Esophagus muscularis mucosa (tissue), 4 donors: ENCODE measurements around the gene DOCK1. TPM values are rescaled to one million over a fixed set of nuclear protein-coding genes. Genes with fewer than 3 reads are reported as not detected.
A peak's percentile ranks its signal among the peaks of the same experiment; 100 is the strongest.

Experiments
- DNase-seq: peaks from one replicate; pipeline ENCODE4 v3.0.0-alpha.2; 2017; ENCODE audit errors: extremely low spot score
- H3K27ac ChIP-seq, 4 donors: fragments of 200-600 bp; sonication (generic); replicated peaks in 1 of 4; 1 replicate in 3 of 4; 2 replicates in 1 of 4; pipeline ENCODE4 v1.5.1; 2016 to 2019; ENCODE audit warnings: mild to moderate bottlenecking in 1 of 4
- H3K27me3 ChIP-seq, 4 donors: fragments of 200-600 bp; sonication (generic); one replicate each; pipeline versions ENCODE4 v1.5.1 to v1.6.0; 2016 to 2019
- H3K36me3 ChIP-seq, 4 donors: fragments of 200-600 bp; sonication (generic); one replicate each; pipeline ENCODE4 v1.5.1; 2016 to 2019
- H3K4me1 ChIP-seq, 4 donors: fragments of 200-600 bp; sonication (generic); one replicate each; pipeline ENCODE4 v1.5.1; 2016 to 2019
- H3K4me3 ChIP-seq, 4 donors: fragments of 200-600 bp; sonication (generic); 1 replicate in 2 of 4; 2 replicates in 2 of 4; pipeline ENCODE4 v1.5.1; 2016 to 2019; ENCODE audit warnings: mild to moderate bottlenecking in 4 of 4, moderate library complexity in 1 of 4
- H3K9me3 ChIP-seq, 4 donors: fragments of 200-600 bp; sonication (generic); 1 replicate in 3 of 4; 2 replicates in 1 of 4; pipeline ENCODE4 v1.5.1; 2016 to 2019
- EP300 ChIP-seq: sonication (generic); formaldehyde crosslinking; IDR thresholded peaks from one replicate; pipeline ENCODE4 v1.6.1; 2017; ENCODE audit warnings: antibody characterized with exemption
- POLR2A ChIP-seq: fragments of 450-650 bp; IDR thresholded peaks from one replicate; pipeline ENCODE4 v1.6.1; 2017; ENCODE audit warnings: antibody characterized with exemption, moderate library complexity, mild to moderate bottlenecking, low read depth
- POLR2AphosphoS5 ChIP-seq, 2 donors: sonication (generic); formaldehyde crosslinking; IDR thresholded peaks; one replicate each; pipeline ENCODE4 v1.6.1; 2017; ENCODE audit warnings: antibody characterized with exemption in 2 of 2
- WGBS: methylation state at CpG from one replicate; pipeline ENCODE4 v1.1.5; 2018; 5-methylcytosine and 5-hydroxymethylcytosine counted together
- intact Hi-C: fragments of 100-400 bp; cut with DNase I; formaldehyde crosslinking; loops from one replicate; pipeline ENCODE4 v1.15.1; 2023
- total RNA-seq, 4 donors: library from RNA; depleted of rRNA; stranded (reverse); fragments of >200 nt; gene quantifications; one replicate each; pipeline versions ENCODE4 v1.1.0 to v1.2.1, GENCODE V29; 2016
- TF ChIP-seq, protein P1 (sequence below), 3 experiments: fragments of 200-600 bp in 2 of 3; fragments of 450-650 bp in 1 of 3; sonication (generic) in 2 of 3; IDR thresholded peaks; one replicate each; pipeline ENCODE4 v1.5.1; 2017 to 2019; ENCODE audit warnings: antibody characterized with exemption in 3 of 3, mild to moderate bottlenecking in 2 of 3, moderate library complexity in 1 of 3

DOCK1 gene
- total RNA-seq, 4 donors from 2014 or later: 41.4 to 60.3 (median 55.3) TPM

- H3K4me3 ChIP-seq: peak overlapping the region; percentile 27 to 47 (median 31)
- peaks cover 0 to 19% (median 15%) of the 10 kb centered on the region in 4 donors for H3K36me3 ChIP-seq
- H3K9me3 ChIP-seq: no peaks in the 10 kb centered on the region
- intact Hi-C loops: no loop called here
- TF ChIP-seq POLR2A: no peak
- no peak for TF ChIP-seq POLR2AphosphoS5 (IDR thresholded peaks at IDR 0.05)
- TF ChIP-seq EP300: no peak
- TF ChIP-seq, protein P1, sequence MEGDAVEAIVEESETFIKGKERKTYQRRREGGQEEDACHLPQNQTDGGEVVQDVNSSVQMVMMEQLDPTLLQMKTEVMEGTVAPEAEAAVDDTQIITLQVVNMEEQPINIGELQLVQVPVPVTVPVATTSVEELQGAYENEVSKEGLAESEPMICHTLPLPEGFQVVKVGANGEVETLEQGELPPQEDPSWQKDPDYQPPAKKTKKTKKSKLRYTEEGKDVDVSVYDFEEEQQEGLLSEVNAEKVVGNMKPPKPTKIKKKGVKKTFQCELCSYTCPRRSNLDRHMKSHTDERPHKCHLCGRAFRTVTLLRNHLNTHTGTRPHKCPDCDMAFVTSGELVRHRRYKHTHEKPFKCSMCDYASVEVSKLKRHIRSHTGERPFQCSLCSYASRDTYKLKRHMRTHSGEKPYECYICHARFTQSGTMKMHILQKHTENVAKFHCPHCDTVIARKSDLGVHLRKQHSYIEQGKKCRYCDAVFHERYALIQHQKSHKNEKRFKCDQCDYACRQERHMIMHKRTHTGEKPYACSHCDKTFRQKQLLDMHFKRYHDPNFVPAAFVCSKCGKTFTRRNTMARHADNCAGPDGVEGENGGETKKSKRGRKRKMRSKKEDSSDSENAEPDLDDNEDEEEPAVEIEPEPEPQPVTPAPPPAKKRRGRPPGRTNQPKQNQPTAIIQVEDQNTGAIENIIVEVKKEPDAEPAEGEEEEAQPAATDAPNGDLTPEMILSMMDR (IDR thresholded peaks at IDR 0.05): no peak
- no peaks in the 10 kb centered on the region for H3K27me3 ChIP-seq
- WGBS: 49% methylated on average over 11 of the region's 11 CpGs
- peak overlapping the region in 2 of 4 donors; percentile 10 to 24 for H3K27ac ChIP-seq
- no peak for DNase-seq
- peaks cover 24 to 57% (median 35%) of the 10 kb centered on the region in 4 donors for H3K4me1 ChIP-seq
Measured at GRCh38 chr10:126930883-126931503, 25.8 kb downstream of the DOCK1 start.

- no peak for DNase-seq
- no peaks in the 10 kb centered on the region for H3K9me3 ChIP-seq
- H3K4me3 ChIP-seq: peak overlapping the region; percentile 27 to 47 (median 31)
- TF ChIP-seq POLR2A: no peak
- no peak for TF ChIP-seq POLR2AphosphoS5 (IDR thresholded peaks at IDR 0.05)
- TF ChIP-seq EP300: no peak
- TF ChIP-seq, protein P1 (IDR thresholded peaks at IDR 0.05): no peak
- H3K27ac ChIP-seq: peak overlapping the region in 2 of 4 donors; percentile 10 to 24
- WGBS: no CpG with 5 or more reads among the region's 7 CpGs
- no peaks in the 10 kb centered on the region for H3K27me3 ChIP-seq
- peaks cover 24 to 57% (median 35%) of the 10 kb centered on the region in 4 donors for H3K4me1 ChIP-seq
- peaks cover 0 to 17% (median 15%) of the 10 kb centered on the region in 4 donors for H3K36me3 ChIP-seq
- intact Hi-C loops: no loop called here
Measured at GRCh38 chr10:126931544-126931943, 26.3 kb downstream of the DOCK1 start.

- peaks cover 0 to 11% (median 8%) of the 10 kb centered on the region in 4 donors for H3K36me3 ChIP-seq
- intact Hi-C loops: no loop called here
- peaks cover 24 to 57% (median 35%) of the 10 kb centered on the region in 4 donors for H3K4me1 ChIP-seq
- WGBS: 95% methylated on average over 11 of the region's 11 CpGs
- no peak for TF ChIP-seq POLR2A
- TF ChIP-seq POLR2AphosphoS5 (IDR thresholded peaks at IDR 0.05): no peak
- no peak for TF ChIP-seq EP300
- TF ChIP-seq, protein P1 (IDR thresholded peaks at IDR 0.05): no peak
- no peak overlapping the region for H3K4me3 ChIP-seq
- H3K27ac ChIP-seq: no peak overlapping the region
- H3K9me3 ChIP-seq: no peaks in the 10 kb centered on the region
- no peaks in the 10 kb centered on the region for H3K27me3 ChIP-seq
- no peak for DNase-seq
Measured at GRCh38 chr10:126932516-126932915, 27.3 kb downstream of the DOCK1 start.

DNA sequence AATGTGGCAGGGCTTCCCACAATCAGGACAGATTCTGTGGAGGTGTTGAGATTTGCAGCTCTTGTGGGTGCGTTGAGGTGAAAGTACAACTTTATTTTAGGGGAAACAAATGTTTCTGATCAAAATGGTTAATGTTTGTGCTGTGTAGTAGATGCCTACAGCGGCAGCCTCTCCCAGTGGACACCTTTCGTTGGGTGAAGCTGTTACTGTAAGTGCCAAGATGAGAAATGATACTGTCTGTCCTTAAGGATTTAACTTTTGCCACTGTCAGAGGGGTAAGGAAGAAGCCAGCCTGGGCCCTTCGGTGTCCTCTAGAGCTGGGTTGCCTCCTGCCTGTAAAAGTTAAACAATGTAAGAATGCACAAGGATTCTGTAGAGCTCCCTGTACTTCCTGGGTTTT is 27.9 kb downstream of the DOCK1 start:
- Histone ChIP-seq H3K4me3 (no peak overlapping the region), H3K9me3 (no peaks in the 10 kb centered on the region), H3K36me3 (peaks cover 0 to 5% (median 2%) of the 10 kb centered on the region in 4 donors), H3K4me1 (peaks cover 24 to 57% (median 35%) of the 10 kb centered on the region in 4 donors), H3K27ac (no peak overlapping the region), H3K27me3 (no peaks in the 10 kb centered on the region)
- no peak for DNase-seq
- TF ChIP-seq EP300 (no peak), POLR2A (no peak), POLR2AphosphoS5 (IDR thresholded peaks at IDR 0.05) (no peak)
- TF ChIP-seq, protein P1 (IDR thresholded peaks at IDR 0.05): no peak
- intact Hi-C loops: no loop called here
- 84% methylated on average over 4 of the region's 4 CpGs for WGBS
